GM18907 (cell line): ENCODE data around the gene TMEM92.
"Not testable (repeated sequence)": the region's sequence is repeated elsewhere in the genome, so short reads cannot be mapped to it uniquely, and the experiment has no call there.

ENCODE experiments used
- ATAC-seq: cut with Tn5 transposase; IDR thresholded peaks from one replicate; pipeline ENCODE4 v1.9.1; 2021; ENCODE audit warnings: mild to moderate bottlenecking, moderate library complexity; ENCODE audit not compliant: unreplicated experiment

The TMEM92 gene

DNA sequence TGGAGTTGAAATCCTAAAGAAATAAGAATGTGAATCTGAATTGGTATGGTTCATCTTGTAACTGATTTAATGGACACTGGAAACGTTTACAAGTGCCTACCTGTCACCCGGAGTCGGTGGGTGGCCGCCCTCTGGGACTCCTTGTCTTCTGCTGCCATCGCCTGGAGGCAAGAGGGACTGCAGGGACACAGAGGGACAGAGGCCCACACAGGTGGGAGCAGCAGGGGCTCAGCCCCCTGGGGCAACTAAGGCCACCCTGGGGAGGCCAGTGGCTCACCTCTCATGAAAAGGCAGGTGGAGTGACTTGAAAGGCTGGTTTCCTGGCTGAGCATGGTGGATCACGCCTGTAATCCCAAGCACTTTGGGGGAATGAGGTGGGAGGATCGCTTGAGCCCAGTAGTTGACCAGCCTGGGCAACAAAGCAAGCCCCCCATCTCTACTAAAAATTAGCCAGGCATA lies 23.2 kb downstream of the TMEM92 start:
- peak; percentile 65 for ATAC-seq

GRCh38 chr17:50298018-50298417 lies 23.8 kb downstream of the TMEM92 start:
- ATAC-seq: no peak

DNA sequence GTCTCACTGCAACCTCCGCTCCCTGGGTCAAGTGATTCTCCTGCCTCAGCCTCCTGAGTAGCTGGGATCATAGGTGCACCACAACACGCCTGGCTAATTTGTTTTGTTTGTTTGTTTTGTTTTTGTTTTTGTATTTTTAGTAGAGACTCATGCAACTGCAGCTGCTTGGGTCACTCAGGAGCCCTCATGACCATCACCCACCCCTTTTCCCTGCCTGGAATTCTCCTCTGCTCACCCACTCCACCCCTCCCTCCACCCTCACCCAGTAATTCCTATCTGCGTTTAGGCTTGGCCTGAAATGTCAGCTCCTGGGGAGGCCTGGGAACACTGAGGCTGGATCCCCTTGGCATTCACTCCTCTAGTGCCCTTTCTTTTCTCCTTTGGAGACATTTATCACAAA lies 25.5 kb downstream of the TMEM92 start:
- ATAC-seq: no peak

DNA sequence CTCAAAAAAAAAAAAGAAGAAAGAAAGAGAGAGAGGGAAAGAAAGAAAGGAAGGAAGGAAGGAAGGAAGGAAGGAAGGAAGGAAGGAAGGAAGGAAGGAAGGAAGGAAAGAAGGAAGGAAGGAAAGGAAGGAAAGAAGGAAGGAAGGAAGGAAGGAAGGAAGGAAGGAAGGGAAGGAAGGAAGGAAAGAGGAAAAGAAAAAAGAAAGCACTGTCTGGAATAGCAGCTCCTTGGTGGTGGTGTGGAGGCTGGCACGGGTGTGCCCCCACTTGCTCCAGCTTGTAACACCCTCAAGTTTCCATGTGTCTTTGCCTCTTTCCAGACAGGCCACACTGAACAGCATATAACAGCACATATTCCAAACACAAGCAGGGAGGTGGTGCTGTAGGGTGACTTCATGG lies 26.6 kb downstream of the TMEM92 start:
- ATAC-seq: not testable (repeated sequence)

DNA sequence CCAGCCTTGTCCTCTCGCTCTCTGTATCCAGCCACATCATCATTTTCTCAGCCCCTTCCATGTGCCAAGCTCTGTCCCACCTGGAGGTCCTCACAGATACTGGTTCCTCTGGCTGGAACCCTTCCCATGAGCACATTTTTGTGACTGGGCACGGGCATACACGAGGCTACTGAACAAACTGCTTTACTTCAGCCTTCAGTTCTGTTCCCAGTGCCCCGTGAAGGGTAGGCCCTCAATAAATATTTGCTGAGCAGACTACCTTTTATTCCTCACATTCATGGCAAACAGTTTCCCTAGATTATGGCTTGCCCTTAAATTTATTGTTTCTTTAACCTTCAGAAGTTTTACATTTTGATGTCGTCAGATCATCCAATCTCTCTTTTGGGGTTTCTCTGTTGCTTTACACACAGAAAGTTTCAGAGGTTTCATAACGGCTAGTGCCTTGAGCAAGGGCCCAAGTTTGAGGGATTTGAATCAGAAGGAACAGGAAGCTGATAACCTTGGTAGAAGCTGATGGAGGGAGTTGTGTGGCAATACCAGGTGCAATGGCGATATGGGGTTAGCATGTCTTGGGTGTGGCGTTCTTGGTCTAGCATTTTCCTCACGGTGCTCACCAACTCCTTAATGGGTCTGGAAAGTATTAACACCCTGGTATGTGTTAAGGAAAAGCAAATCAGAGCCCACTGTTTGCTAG lies 27.8 kb downstream of the TMEM92 start:
- no peak for ATAC-seq

GRCh38 chr17:50303051-50303450 lies 28.8 kb downstream of the TMEM92 start:
- no peak for ATAC-seq

DNA sequence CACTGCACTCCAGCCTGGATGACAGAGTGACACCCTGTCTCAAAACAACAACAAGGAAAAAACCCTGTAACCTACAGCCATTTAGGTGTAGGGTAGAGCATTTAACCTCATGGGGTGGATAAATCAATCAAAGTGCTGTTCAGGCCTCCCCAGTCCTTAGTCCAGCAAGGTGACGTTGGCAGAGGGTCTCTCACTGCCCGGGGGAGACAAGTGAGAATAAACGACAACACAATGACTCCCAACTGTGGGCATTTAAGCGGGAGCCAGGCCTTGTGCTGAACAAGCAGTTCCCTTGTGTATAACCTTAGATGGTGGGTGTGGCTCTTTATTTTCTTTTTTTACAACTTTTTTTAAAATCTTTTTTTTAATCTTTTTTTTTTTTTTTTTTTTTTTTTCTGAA lies 29.3 kb downstream of the TMEM92 start:
- ATAC-seq: no peak

DNA sequence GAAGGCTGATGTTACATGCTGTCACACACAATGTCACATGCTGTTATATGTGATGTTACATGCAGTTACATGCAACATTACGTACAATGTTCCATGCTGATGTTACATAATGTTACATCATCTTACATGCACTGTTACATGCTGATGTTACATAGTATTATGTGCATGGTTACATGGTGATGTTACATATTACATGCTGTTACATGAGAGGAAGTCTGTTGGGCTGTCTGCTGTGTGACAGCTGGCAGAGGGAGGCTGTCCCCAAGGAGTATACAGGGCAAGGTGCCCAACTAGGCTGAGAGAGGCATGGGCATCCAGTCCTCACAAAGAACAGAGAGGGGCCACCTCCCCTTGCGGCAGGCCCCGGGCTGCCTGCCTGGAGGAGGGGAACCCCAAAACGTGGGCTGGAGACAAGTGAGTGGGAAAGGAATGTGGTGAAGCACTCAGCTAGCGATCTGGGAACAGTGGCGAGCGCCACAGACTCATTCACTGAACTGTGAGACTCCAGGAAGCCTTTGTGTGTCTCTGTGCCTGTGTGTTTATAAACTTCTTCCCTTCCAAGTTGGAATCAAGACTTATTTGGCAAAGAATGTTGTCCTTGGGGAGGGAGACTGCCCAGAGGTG lies 30.6 kb downstream of the TMEM92 start:
- ATAC-seq: no peak

DNA sequence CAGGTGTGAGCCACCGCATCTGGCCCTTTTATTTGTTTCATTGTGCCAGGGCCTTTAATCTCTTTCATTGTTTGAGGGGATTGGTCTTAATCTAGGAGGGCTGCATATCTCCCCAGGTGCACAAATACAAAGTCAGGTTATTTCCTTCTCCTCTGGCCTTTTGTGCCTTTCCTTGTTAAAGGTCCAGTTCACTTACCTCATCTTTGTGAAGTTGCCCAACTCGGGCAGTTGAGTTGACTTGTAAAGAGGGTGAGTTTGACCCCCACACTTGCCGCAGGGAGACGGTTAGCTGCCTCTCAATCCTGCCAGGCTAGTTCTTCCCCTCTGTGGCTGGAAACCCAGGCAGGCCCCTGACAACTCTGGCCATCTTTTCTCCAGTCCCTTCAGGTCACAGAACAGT lies 33.4 kb downstream of the TMEM92 start:
- ATAC-seq: no peak

- no peak for ATAC-seq
These were observed 34.4 kb downstream of the TMEM92 start for GRCh38 chr17:50308666-50309065.

DNA sequence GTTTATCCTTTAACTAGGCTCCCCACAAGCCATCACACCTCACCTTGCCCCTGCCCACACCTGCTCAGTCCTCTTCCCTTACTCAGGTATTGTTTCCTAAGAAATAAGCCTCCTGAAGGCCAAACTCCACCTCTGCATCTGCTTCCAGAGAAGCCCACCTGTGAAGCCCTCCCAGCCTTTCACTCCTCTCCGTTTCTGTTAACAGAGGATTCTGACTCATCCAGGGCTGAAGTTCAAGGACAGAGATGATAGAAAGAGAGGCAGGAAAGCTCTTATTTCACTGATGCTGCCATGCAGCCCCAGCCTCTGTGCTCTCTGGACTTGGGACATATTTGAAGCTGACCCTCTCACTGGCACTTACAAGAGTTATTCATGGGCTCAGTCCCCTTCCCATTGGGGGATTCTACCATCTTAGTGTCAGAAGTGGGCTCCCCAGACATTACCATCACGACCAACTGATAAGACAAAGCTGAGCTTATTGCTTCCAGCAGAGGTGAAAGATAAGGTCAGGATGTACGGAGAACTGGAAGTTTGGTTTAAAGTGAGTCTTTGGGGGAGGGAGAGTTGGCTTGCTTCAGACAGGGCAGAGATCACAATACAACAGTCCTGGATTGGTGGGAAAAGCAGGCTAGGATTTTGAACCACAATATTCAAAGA lies 36.3 kb downstream of the TMEM92 start:
- no peak for ATAC-seq

DNA sequence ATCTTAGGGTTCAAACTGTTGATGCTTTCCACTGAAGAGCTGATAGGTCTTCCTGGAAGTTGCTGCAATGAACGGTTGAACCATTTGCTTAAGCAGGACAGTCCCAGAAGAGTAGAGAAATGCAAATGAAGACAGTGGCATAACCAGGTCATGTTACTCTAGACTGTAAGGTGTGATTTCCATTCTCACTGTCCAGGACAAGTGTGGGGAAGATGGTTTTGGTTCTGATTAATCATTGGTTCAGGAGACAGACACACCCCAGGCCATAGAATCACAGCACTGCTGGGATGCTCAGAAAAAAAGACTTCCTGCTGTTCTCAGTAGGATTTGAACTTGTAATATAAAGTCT lies 36.8 kb downstream of the TMEM92 start:
- ATAC-seq: no peak

DNA sequence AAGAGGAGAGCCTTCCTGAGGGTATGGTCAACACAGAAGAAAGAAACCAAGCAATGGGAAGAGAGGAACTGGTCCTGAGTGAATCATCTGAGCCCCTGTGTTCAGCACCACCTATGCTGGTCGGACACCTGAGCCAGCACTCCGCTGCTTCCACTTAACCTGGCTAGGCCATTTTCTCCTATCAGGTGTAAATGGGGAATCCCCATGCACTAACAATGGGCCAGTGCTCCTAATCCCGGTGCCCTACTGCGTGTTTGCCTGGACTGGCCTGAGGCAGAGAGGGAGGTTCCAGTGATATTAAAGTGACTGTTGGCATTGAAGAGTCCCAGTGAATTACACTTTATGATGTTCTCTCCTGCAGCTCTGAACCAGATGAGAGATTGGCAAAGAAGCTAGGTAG lies 37.2 kb downstream of the TMEM92 start:
- ATAC-seq: no peak

DNA sequence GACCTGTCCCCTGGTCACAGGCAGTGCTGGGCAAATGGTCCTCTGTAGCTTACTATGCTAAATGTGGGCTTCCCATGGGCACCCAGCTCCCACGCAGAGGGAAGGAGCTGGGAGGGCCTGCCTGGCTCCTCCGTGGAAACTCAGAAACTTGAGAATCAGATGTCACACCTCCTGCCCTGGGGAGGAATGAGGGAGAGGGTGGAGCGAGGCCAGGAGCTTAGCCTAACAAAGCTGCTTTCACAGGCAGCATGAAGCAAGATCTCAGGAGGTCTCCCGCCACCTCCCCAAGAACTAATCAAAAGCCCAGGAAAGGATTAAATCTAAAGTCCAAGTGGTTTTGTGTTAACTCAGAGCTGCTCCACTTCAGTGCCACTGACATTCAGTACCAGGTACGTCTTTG lies 38.0 kb downstream of the TMEM92 start:
- no peak for ATAC-seq

- no peak for ATAC-seq
These were observed 40.3 kb downstream of the TMEM92 start for GRCh38 chr17:50314456-50315011.

- no peak for ATAC-seq
These were observed 41.8 kb downstream of the TMEM92 start for GRCh38 chr17:50316016-50316587.

DNA sequence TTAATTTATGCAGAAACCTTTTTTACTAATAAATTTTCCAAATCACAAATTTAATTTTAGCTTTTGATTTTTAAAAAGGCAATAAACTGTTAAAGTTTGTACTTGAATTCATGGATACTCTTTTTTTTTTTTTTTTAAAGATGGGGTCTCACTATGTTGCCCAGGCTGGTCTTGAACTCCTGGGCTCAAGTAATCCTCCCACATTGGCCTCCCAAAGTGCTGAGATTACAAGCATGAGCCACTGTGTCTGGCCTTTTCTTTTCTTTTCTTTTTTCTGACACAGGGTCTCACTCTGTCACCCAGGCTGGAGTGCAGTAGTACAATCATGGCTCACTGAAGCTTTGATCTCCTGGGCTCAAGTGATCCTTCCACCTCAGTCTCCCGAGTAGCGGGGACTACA lies 42.4 kb downstream of the TMEM92 start:
- ATAC-seq: not testable (repeated sequence)

- ATAC-seq: no peak
These were observed 42.9 kb downstream of the TMEM92 start for GRCh38 chr17:50317121-50317520.

- ATAC-seq: no peak
These were observed 44.4 kb downstream of the TMEM92 start for GRCh38 chr17:50318501-50319285.

- ATAC-seq: no peak
These were observed 45.2 kb downstream of the TMEM92 start for GRCh38 chr17:50319306-50320004.
